Right forelimb (tissue), 1 donor: Measurements from ENCODE around the gene TRIM40.

ENCODE experiments used
- DNase-seq: peaks from one replicate; pipeline ENCODE4 v3.0.0-alpha.2; 2018

The TRIM40 gene, protein sequence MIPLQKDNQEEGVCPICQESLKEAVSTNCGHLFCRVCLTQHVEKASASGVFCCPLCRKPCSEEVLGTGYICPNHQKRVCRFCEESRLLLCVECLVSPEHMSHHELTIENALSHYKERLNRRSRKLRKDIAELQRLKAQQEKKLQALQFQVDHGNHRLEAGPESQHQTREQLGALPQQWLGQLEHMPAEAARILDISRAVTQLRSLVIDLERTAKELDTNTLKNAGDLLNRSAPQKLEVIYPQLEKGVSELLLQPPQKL

DNA sequence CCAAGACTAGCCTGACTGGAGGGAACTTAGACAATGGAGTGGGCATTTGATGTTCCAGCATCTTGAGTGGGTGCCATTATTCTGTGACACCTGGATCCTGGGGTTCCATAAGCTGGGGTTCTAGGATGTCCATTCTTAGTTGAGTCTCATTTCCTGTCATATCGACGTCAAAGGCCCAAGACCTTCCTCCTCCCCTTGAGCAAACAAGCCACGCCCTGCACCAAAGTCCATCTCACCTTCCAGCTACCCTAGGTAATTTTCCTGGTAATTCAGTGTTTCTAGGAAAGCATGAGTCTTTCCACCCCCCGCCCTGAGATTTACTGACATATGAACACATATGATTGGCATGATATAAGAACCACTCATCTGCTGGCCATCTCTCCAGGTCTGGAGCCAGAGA is at the start of gene TRIM40:
Gene TRIM40, plus strand, starts transcription at position 384 of the 400 bp plus-strand sequence. CDS start 897 bp downstream, outside the sequence.
- DNase-seq, result no peak

DNA sequence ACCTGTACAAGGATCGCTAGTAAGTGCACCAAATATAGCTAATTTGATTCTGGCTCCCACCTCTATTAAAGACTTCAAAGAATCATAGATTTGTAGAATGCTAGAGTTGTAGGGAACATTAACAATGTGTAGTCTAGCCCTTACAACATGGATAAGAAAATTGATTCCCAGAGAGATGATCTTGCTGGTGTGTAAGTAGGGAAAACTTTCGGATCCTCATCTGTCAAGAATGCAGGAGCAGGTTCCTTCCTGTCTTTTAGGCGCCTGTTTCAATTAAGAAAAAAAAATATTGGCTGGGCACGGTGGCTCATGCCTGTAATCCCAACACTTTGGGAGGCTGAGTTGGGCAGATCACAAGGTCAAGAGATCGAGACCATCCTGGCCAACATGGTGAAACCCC is 48.1 kb upstream of the TRIM40 start:
- DNase-seq, result no peak

DNA sequence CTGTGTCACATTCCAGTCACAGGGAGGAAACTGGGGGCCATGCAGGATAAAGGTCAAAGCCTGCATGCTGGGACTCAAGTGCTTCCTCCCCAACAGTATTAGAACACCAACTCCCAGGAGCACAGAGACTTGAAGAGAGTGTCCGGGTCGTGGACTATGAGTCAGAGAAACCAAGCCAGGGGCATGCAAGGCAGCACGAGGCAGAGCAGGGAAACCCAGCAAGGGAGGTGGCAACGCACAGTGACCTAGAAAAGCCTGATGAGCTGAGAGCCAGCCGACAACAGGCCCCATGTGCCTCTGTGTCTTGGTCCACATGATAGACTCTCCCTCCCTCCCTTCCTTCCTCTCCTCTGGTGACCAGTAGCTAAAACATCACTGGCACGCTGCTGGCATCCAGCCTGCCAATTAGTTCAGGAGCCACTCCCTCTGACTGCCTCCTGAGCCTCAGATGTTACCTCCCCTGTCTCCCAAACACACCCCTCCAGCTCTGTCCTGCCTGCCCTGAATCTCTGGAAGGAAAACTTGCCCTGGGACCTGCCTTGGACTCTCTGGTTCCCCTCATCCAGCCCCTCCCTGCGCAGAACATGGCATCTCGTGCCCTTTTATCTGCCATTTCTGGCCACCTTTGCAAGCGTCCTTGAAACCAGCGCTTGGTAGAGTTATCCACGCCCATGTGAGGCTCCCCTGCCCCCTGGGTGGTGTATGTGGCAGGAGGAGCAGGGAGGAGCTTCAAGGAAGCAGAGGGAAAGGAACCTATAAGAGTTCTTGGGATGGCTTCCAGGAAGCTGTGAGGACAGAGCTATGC is 44.2 kb upstream of the TRIM40 start:
- no peak for DNase-seq

DNA sequence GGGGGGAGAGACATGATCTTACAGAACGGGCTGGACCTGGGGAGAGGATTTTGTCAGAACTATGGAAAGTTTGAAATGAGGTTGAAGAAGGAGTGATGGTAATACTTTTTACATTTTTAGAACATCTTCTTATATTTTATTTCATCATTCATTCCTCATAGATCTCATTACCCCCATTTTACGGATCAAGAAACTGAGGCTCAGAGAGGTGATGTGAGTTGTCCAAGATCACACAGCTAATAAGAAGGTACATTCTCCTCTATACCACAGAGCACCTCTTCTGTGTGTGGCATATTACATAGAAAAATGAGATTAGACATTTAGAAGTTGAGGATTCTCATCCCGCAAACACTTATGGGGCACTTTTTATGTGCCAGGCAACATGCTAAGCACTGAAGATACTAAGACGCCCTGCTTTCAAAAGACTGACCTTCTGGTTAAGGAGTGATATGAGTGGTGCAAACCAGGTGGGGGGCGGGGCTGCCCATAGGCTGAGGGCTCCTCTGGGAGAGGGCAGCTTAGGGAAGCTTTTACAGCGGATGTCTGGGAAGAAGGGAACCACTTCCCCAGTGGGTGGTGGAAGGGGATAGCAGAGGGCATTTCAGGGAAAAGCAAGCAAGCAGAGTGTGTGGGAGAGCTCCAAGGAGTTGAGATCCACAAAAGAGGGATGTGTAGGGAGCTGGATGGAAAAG is 42.9 kb upstream of the TRIM40 start:
- DNase-seq, result no peak

DNA sequence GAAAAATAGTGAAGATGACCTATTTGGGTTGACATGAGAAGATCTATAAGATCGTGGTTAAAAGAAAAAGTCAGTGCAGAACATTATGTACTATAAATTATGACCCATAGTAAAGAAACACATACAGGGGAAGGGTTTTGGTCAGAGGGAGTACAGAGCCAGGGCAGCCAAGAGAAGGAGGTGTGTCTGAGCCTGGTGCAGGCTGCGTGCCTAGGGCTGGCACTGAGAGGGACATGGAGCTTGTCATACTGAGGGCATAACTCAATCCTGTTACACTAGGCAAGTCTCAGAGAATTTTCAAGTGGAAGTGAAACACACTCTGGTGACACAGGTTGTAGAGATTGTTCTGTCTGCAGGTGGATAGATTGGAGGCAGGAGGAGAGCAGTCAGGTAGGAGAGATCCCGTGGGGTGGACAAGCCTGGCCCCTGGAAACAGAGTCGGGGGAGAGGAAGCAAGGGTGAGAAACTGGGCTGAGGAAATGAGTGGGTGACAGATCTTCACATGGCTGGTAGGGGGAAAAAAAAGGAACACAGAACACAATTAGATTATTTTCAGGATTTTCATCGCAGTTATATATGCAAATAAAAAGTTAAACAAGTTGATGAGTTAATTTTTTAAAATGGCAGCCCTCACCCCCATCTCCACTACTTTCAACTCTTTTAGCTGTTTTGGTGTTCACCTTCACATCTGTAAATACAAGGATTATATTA is 41.8 kb upstream of the TRIM40 start:
- DNase-seq, result no peak

DNA sequence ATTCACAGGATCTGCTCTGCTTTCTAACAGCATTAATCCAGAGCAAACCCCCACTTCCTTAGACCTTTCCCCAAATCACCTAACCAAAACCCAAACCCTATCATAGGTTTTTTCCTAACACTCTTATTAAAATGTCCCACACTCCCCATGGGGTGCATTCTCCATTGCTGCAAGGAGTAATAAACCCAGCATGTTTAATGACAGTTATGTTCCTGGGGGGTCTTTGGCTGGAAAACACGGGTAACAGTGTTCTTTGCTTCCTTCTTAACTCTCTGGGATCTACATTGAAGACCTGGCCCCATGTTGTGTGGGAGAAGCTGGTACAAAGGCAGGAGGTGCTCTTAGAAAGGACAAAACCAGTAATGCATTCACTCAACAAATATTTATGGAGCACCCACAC is 39.1 kb upstream of the TRIM40 start:
- DNase-seq, result no peak

DNA sequence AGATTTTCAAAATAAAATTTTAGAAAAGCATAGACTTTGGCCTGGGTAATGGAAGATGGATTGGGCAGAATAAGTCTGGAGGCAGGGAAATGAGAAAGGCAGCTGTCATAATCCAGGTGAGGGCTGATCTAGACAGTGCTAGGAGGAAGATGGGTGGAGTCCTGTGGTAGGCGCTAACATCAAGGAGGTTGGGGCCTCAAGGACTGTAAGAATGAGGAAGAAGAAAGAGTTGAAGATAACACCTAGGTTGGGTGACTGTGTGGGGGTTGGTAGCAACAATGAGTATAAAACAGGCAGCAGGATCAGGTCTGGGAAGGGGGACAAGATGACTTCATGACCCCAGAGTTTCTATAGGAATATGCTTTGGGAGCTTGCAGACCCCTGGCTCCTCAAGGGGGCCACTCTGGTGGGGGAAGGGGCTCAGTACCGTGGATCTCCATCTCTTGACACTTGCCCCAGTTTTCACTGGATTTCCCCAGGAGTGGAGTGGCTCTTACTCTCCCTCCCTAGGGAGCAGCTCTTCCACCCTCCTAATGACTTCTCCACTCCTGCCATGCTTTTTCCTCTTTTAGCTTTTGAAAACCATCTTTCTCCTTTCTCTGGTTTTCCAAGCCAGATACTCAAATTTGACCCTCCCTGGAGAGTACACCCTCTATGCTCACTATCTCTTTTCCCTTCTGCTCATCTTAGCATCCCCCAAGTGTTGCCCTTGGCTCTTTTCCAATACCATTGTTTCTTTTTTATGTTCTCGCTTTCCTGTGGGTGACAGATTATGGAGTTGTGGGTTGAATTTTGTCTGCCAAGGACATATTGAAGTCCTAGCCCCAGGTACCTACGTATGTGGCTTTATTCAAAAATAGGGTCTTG is 37.8 kb upstream of the TRIM40 start:
- no peak for DNase-seq

DNA sequence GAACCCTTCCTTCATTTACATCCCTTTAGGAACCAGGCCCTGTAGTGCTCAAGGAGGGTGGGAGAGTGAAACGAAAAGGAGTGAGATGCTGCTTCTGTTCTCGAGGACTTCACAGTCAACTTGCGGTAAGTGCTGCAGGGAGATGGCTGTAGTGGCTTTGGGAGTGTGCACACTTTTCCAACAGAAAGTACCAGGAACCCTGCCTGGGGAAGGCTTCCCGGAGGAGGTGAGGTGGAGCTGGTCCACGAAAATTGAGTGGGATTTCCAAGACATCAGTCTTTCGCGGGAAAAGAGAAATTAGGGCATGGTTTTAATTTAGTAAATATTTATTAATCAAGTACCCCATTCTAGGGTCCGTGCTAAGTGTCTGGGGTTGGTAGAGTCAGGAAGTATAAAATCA is 35.8 kb upstream of the TRIM40 start:
- DNase-seq, result no peak

DNA sequence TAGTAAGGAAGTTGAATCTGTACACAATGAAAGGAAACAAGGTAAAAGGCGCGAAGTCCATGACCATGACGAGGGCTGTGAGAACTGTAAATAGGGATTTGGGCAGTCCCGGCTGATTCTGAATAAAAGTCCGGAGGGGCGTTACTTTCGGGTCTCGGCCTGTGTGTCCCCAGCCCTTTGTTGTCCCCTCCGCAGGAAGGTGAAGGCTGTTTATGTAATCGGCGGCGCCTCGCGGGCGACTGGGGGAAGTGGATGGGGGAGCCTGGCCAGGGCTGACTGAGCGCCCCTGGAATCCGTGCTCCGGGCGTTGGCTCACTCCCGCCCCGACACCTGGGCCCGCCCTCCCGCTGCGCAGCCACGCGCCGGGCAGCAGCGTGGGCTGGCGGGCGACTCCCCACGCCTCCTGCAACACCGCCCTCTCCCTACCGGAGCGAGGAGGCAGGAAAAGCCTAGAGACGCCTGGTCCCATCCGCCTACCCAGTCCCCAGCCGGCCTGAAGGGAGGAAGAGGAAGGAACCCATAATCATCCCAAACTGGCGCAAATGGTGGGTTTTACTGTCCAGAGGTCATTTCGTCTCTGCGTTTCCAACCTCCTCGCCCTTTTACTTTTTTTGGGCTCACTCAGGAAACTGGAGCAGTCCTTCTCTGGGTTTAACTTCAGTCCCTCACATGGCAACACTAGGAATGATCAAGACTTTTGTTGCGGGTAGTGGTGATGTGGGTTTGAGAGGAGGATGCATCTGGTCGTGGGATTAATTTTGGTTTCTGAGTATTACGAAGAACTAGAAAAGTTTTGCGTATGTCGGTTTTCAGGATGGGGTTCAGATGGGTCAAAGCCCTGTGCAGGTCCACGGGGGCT is 35.1 kb upstream of the TRIM40 start:
- DNase-seq, result no peak

DNA sequence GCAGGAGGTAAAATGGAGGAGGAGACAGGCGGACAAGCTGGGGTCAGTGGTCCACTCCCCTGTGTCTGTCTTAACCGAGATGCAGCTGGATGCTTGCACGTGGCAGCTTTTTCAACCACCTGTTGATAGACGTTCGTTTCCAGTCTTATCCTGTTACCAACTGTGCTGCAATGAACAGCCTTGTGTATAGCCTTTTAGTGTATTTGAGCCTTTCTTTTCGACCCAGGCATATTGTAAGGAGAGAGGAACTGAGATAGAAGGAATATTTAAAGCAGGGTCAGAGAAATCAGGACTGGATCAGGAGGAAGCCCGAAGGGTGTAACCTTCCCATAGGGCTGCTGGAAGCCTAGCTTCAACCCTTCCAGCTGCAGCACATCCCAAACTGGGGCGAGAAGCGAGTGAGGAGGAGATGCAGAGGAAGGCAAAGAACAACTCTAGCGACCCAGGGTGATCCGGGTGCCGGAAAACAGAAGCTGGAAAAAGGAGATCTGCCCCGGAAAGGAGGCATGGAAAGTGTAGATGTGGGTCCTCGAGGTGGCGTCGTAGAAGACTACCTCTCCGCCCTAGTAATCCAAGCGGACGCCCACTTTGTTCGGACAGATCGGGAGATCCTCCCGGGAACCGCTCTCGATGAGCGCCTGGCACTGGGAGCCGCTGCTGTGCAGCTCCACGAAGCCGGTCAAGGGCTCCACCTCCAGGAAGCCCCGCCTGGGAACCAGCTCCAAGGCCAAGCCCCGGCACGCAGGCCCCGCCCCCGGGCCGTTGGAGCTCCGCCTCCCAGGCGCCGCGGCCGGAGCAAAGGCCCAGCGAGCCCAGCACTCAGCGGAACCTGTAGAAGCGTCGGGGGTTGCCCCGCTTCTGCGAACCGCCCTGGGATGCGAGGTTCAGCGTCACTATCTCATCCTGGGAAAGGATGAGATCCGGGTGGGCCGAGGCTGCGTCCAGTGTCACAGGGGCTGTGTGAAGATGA is 34.2 kb upstream of the TRIM40 start:
- DNase-seq, result peak; percentile 82

DNA sequence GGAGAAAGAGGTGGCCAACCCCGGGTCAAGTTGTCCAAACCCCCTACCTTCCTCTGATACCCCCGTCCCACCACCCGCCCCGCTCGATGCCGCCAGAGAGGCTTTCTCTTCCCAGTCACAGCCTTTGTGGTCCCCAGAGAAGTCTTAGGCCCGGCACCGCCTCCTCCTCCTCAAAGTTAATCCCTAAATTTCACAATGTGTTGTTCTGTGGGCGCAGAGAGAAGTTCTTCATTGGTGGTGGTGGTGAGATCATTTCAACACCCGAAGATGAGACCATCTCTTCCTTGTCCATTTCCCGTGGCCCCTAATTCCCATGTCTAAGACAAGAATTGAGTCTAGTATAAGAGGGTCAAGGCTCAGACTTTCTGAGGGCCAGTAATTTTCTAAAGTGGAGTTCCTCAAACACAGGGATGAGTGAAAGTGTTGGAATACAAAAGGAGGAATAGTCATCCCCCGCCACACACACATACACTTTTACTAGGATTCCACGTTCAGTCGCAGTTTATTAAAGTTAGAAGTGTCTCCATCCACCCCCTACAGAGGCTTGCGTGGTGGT is 33.4 kb upstream of the TRIM40 start:
- DNase-seq, result no peak

DNA sequence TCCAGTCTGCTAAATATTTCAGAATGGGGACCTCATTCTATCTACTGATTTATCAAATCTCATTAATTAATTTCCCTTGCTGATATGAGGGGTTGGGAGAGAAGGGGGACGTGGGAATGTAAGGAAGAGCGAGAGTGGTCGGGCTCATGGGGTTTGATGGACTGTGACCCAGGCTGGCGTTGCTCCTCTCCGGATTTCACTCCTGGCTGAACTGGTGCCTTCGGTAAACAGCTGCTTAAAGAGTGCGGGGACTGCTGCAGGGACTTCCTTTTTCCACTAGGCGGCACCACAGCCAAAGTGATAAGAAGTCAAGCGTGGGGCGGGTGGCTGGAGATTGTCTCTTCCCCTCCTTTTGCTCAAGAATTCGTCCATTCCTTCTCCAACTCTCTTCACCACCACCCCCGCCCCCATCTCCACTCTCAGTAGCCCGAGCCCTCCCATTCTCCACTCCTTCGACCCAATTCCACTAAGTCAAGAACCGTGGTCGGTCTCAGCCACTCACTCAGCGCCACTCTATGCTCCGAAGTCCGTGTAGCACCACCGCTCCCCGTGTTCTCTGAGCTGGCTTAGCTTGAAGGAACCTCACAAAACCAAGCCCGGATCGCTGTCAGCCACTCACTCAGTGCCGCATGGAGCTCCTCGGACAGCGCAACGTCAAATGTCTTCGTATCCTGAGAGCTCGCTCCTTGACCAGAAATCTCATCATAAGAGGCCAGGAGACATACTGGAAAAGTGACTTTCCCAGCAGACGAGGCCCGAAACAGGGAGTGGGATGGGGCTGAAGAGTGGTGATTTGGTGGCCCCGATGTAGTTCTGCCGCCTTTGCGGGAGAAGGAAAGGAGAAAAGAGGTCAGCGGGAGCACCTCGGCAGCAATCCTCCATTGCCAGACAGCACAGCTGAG is 32.7 kb upstream of the TRIM40 start:
- peak; percentile 83 for DNase-seq

DNA sequence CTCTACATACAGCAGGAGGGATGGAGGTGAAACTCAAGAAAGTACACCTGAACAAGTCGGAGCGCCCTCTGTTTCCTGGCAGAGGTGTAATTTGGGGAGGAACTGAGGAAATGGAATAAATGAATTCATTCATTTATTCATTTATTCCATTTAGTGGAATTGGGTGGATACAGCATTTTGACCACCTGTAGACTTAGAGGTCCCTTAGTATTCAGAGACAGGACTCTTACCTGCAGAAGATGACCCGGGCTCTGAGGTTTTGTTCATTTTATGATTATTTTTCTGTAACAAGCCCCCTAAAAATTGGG is 32.1 kb upstream of the TRIM40 start:
- DNase-seq, result no peak

DNA sequence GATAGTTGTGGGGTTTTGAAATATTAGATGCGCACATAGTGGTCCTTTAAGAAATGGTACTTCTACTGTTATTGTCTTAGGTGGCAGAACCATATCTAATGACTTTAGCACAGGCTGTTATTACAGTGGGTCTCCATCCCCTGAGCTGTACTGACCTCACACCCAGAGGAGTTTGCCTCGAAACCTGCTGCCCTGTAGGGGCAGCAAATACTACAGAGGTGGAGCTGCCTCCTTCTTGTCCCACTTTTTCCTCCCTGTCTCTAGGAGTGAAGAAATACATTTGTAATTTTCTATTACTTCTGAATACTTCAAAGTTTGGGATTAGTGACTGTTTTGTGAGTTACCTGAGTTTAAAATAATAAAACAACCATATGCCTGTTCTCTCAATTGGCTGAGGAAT is 31.3 kb upstream of the TRIM40 start:
- DNase-seq, result no peak

DNA sequence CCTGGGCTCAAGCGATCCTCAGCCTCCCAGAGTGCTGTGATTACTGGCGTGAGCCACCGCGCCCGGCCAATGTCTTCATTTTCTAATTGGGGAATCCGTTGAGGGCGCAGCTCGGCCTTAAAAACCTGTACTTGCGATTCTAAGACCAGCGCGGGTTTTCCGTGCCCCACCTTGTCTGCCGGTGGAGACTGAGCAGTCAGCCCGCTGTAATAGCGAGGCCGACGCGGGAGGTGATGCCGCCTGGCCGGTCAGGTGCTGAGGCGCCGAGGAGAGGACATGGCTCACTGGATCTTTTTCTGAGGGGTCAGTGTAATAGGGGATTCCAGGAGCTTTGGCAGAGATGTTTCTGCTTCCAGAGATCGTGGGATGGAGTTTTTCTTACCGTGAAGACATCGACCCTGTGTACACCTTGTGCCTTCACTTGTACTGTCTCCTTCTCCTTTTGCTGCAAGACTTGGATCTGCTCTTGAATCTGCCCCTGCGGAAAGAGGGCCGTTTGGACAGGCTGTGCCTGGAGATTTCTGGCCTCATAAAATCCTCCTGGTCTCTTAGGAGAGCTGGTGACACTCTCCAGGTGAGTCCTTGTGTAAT is 24.6 kb upstream of the TRIM40 start:
- no peak for DNase-seq

DNA sequence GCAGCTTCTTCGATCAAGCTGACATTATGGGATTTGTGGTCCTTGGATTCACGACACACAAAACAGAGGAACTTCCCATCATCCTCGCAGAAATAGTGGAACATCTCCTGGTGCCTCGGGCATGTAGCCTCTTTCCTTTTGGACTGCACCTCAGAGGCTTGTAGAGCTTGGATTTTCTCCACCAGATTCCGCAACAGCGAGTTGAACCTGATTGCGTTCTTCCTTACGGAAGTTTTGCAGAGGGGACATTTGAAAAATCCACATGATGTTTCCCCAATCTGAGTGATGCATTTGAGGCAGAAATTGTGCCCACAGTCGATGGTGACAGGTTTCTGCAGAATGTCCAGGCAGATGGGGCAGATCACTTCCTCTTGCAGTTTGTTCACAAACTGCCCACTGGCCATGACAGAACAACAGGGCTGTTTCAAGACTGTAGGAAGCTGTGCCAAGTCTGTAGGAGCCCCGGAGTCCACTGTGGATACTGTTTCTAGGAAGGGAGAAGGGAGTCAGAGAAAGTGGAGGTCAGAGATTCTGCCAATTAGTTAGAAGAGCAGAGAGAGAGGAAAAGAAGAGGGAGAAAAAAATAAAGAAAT is 23.4 kb upstream of the TRIM40 start:
- DNase-seq, result no peak

DNA sequence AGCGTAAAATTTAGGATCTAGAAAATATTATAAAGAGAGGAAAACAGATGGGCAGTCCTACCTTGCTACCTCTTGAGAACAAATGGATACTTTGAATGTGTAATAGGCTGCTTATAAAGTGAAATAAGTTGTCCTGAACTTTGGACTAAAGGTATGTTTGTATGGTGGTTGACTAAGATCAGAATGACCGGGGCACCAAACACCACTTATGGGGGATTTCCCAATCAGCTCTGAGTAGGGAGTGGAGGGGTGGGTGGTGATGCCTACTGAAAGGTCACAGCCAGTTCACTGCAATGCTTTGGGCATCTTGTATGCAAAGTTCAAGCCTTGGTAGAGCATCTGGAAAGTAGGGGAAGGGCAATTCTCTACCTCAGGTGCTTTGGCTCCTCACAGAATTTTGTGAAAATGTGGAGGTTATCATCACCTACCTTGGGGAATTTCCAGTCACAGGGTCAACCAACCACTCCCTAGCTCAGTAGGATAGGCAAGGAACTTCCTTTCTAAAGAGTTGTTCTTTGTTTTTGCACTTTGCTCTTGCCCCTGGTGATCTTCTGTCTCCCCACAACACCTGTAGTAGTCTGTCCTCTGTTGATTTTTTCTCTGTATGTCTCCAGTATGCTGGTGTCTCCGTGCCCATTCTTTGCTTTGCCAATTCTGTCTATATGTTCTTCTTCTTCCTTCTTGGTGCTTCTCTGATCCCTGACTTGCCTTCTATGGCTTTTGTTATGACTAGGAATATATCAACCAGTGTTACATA is 22.8 kb upstream of the TRIM40 start, which contains the start of gene TRIM31:
Gene TRIM31, minus strand, starts transcription at position 88 of the 757 bp plus-strand sequence. CDS start 285 bp downstream, outside the sequence.
- DNase-seq, result no peak
